C4-2B (cell line): ENCODE measurements around the gene IL7R.

Experiments used
- CTCF ChIP-seq: fragments of 450-650 bp; conservative IDR thresholded peaks from 2 replicates; pipeline ENCODE4 v1.5.1; 2017; ENCODE audit warnings: mild to moderate bottlenecking
- ZFX ChIP-seq: fragments of 450-650 bp; IDR thresholded peaks from 2 replicates; pipeline ENCODE4 v1.6.1; 2017

- TF ChIP-seq CTCF (no peak), ZFX (no peak)
These were observed 52.1 kb downstream of the IL7R start for GRCh38 chr5:35908814-35909213.
